ENCODE results near the gene OPN1SW. TPM values are rescaled to one million over a fixed set of nuclear protein-coding genes. Genes with fewer than 3 reads are reported as not detected.
A peak's percentile ranks its signal among the peaks of the same experiment; 100 is the strongest.

Gene OPN1SW
- total RNA-seq, 1 donor from 2014 or later: not detected

GRCh38 chr7:128737867-128738385 is 37.7 kb downstream of the OPN1SW start:
- Histone ChIP-seq H3K4me3 (ENCODE audit: low read length in 3 of 3) (no peak overlapping the region), H3K4me1 (ENCODE audit: control insufficient read depth in 3 of 3, insufficient read depth in 3 of 3, low read length in 3 of 3) (peaks cover 20 to 35% (median 29%) of the 10 kb centered on the region in 3 donors), H3K36me3 (ENCODE audit: control insufficient read depth in 3 of 3, insufficient read depth in 3 of 3, low read length in 3 of 3) (no peaks in the 10 kb centered on the region), H3K27ac (ENCODE audit: low read depth, low read length) (peak overlapping the region; percentile 92), H3K27me3 (ENCODE audit: control insufficient read depth in 3 of 3, insufficient read depth in 3 of 3, low read length in 3 of 3) (no peaks in the 10 kb centered on the region), H3K9ac (ENCODE audit: low read depth in 1 of 3, low read length in 3 of 3) (peak overlapping the region in 2 of 3 donors; percentile 24 to 85), H3K9me3 (ENCODE audit: control insufficient read depth in 3 of 3, low read length in 3 of 3) (no peaks in the 10 kb centered on the region)

DNA sequence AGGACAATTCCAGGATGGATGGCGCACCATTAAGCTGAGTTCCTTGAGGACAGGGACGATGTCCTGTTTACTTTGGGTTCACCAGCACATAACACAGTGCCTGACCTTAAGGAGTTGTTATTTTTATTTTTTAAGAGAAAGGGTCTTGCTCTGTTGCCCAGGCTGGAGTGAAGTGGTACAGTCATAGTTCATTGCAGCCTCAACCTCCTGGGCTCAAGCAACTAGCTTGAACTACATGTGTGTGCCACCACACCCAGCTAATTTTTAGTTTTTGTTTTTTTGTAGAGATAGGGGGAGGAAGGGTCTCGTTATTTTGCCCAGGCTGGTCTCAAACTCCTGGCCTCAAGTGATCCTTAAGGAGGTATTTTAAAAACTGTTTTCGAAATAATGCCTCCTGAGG is 38.2 kb downstream of the OPN1SW start:
- H3K36me3 ChIP-seq (ENCODE audit: control insufficient read depth in 3 of 3, insufficient read depth in 3 of 3, low read length in 3 of 3): no peaks in the 10 kb centered on the region
- H3K27me3 ChIP-seq (ENCODE audit: control insufficient read depth in 3 of 3, insufficient read depth in 3 of 3, low read length in 3 of 3): no peaks in the 10 kb centered on the region
- H3K4me3 ChIP-seq (ENCODE audit: low read length in 3 of 3): no peak overlapping the region
- no peak overlapping the region for H3K9ac ChIP-seq (ENCODE audit: low read depth in 1 of 3, low read length in 3 of 3)
- H3K9me3 ChIP-seq (ENCODE audit: control insufficient read depth in 3 of 3, low read length in 3 of 3): no peaks in the 10 kb centered on the region
- peaks cover 20 to 35% (median 29%) of the 10 kb centered on the region in 3 donors for H3K4me1 ChIP-seq (ENCODE audit: control insufficient read depth in 3 of 3, insufficient read depth in 3 of 3, low read length in 3 of 3)
- H3K27ac ChIP-seq (ENCODE audit: low read depth, low read length): no peak overlapping the region

- H3K27me3 ChIP-seq (ENCODE audit: control insufficient read depth in 3 of 3, insufficient read depth in 3 of 3, low read length in 3 of 3): no peaks in the 10 kb centered on the region
- H3K36me3 ChIP-seq (ENCODE audit: control insufficient read depth in 3 of 3, insufficient read depth in 3 of 3, low read length in 3 of 3): no peaks in the 10 kb centered on the region
- H3K9me3 ChIP-seq (ENCODE audit: control insufficient read depth in 3 of 3, low read length in 3 of 3): no peaks in the 10 kb centered on the region
- H3K9ac ChIP-seq (ENCODE audit: low read depth in 1 of 3, low read length in 3 of 3): no peak overlapping the region
- H3K4me3 ChIP-seq (ENCODE audit: low read length in 3 of 3): no peak overlapping the region
- H3K4me1 ChIP-seq (ENCODE audit: control insufficient read depth in 3 of 3, insufficient read depth in 3 of 3, low read length in 3 of 3): peaks cover 10 to 23% (median 14%) of the 10 kb centered on the region in 3 donors
- H3K27ac ChIP-seq (ENCODE audit: low read depth, low read length): no peak overlapping the region
Measured at GRCh38 chr7:128735436-128735835, 40.2 kb downstream of the OPN1SW start.

- Histone ChIP-seq H3K36me3 (ENCODE audit: control insufficient read depth in 3 of 3, insufficient read depth in 3 of 3, low read length in 3 of 3) (no peaks in the 10 kb centered on the region), H3K27me3 (ENCODE audit: control insufficient read depth in 3 of 3, insufficient read depth in 3 of 3, low read length in 3 of 3) (no peaks in the 10 kb centered on the region), H3K4me3 (ENCODE audit: low read length in 3 of 3) (no peak overlapping the region), H3K9ac (ENCODE audit: low read depth in 1 of 3, low read length in 3 of 3) (no peak overlapping the region), H3K4me1 (ENCODE audit: control insufficient read depth in 3 of 3, insufficient read depth in 3 of 3, low read length in 3 of 3) (peaks cover 5 to 18% (median 9%) of the 10 kb centered on the region in 3 donors), H3K27ac (ENCODE audit: low read depth, low read length) (no peak overlapping the region), H3K9me3 (ENCODE audit: control insufficient read depth in 3 of 3, low read length in 3 of 3) (no peaks in the 10 kb centered on the region)
Measured at GRCh38 chr7:128734890-128735289, 40.7 kb downstream of the OPN1SW start.

- Histone ChIP-seq H3K4me1 (ENCODE audit: control insufficient read depth in 3 of 3, insufficient read depth in 3 of 3, low read length in 3 of 3) (peaks cover under 1 to 5% (median under 1%) of the 10 kb centered on the region in 3 donors), H3K9me3 (ENCODE audit: control insufficient read depth in 3 of 3, low read length in 3 of 3) (no peaks in the 10 kb centered on the region), H3K9ac (ENCODE audit: low read depth in 1 of 3, low read length in 3 of 3) (no peak overlapping the region), H3K4me3 (ENCODE audit: low read length in 3 of 3) (no peak overlapping the region), H3K27me3 (ENCODE audit: control insufficient read depth in 3 of 3, insufficient read depth in 3 of 3, low read length in 3 of 3) (no peaks in the 10 kb centered on the region), H3K27ac (ENCODE audit: low read depth, low read length) (no peak overlapping the region), H3K36me3 (ENCODE audit: control insufficient read depth in 3 of 3, insufficient read depth in 3 of 3, low read length in 3 of 3) (no peaks in the 10 kb centered on the region)
Measured at GRCh38 chr7:128733278-128733645, 42.3 kb downstream of the OPN1SW start.

GRCh38 chr7:128732521-128733277 is 42.9 kb downstream of the OPN1SW start:
- no peaks in the 10 kb centered on the region for H3K27me3 ChIP-seq (ENCODE audit: control insufficient read depth in 3 of 3, insufficient read depth in 3 of 3, low read length in 3 of 3)
- H3K9ac ChIP-seq (ENCODE audit: low read depth in 1 of 3, low read length in 3 of 3): no peak overlapping the region

DNA sequence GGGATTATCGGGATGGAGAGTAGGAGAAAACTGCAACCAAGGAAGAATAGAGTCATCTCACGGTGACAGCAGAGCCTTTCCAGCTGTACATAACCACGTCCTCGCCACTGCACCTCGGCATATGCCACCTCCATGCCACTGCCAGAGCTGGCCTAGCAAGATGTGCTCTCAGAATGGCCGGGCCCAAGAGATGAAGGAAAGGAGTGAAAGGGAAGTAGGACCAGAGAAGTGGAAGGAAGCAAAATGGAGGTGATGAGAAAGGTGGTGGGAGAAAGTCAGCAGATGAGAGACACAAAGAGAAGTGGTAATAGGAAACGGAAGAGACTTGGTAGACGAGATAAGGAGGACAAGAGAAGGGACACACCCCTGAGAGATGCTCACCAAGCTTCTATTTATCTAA is 44.4 kb downstream of the OPN1SW start:
- Histone ChIP-seq H3K27me3 (ENCODE audit: control insufficient read depth in 3 of 3, insufficient read depth in 3 of 3, low read length in 3 of 3) (no peaks in the 10 kb centered on the region), H3K9me3 (ENCODE audit: control insufficient read depth in 3 of 3, low read length in 3 of 3) (no peaks in the 10 kb centered on the region), H3K4me3 (ENCODE audit: low read length in 3 of 3) (no peak overlapping the region), H3K27ac (ENCODE audit: low read depth, low read length) (no peak overlapping the region), H3K36me3 (ENCODE audit: control insufficient read depth in 3 of 3, insufficient read depth in 3 of 3, low read length in 3 of 3) (no peaks in the 10 kb centered on the region), H3K4me1 (ENCODE audit: control insufficient read depth in 3 of 3, insufficient read depth in 3 of 3, low read length in 3 of 3) (no peaks in the 10 kb centered on the region), H3K9ac (ENCODE audit: low read depth in 1 of 3, low read length in 3 of 3) (no peak overlapping the region)

More at GRCh38 chr7:128732521-128733277, 42.9 kb downstream of the OPN1SW start:
- H3K4me1 ChIP-seq (ENCODE audit: control insufficient read depth in 3 of 3, insufficient read depth in 3 of 3, low read length in 3 of 3): no peaks in the 10 kb centered on the region
- H3K9me3 ChIP-seq (ENCODE audit: control insufficient read depth in 3 of 3, low read length in 3 of 3): no peaks in the 10 kb centered on the region
- no peaks in the 10 kb centered on the region for H3K36me3 ChIP-seq (ENCODE audit: control insufficient read depth in 3 of 3, insufficient read depth in 3 of 3, low read length in 3 of 3)
- no peak overlapping the region for H3K27ac ChIP-seq (ENCODE audit: low read depth, low read length)
- H3K4me3 ChIP-seq (ENCODE audit: low read length in 3 of 3): no peak overlapping the region

- no peaks in the 10 kb centered on the region for H3K36me3 ChIP-seq (ENCODE audit: control insufficient read depth in 3 of 3, insufficient read depth in 3 of 3, low read length in 3 of 3)
- H3K27me3 ChIP-seq (ENCODE audit: control insufficient read depth in 3 of 3, insufficient read depth in 3 of 3, low read length in 3 of 3): no peaks in the 10 kb centered on the region
- no peaks in the 10 kb centered on the region for H3K4me1 ChIP-seq (ENCODE audit: control insufficient read depth in 3 of 3, insufficient read depth in 3 of 3, low read length in 3 of 3)
- no peak overlapping the region for H3K27ac ChIP-seq (ENCODE audit: low read depth, low read length)
- H3K4me3 ChIP-seq (ENCODE audit: low read length in 3 of 3): no peak overlapping the region
- H3K9me3 ChIP-seq (ENCODE audit: control insufficient read depth in 3 of 3, low read length in 3 of 3): no peaks in the 10 kb centered on the region
- no peak overlapping the region for H3K9ac ChIP-seq (ENCODE audit: low read depth in 1 of 3, low read length in 3 of 3)
Measured at GRCh38 chr7:128729494-128729893, 46.1 kb downstream of the OPN1SW start.

DNA sequence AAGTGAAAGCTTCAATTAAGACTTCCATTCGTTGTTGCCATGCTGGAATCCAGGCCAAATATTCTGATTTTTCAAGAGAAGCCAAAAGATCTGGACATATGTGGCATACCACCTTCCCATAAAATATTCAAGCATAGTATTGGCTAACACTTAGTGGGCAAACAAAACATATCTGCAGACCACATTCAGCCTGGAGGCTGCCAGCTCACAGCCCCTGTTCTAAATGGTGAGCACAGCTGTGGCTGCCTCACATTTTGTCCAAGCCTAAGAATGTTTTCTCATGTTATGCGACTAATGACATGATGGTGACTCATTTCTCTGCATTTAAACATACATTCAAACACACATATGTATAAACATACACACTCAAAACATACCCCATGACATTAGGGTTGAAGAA is 47.0 kb downstream of the OPN1SW start:
- Histone ChIP-seq H3K36me3 (ENCODE audit: control insufficient read depth in 3 of 3, insufficient read depth in 3 of 3, low read length in 3 of 3) (no peaks in the 10 kb centered on the region), H3K9ac (ENCODE audit: low read depth in 1 of 3, low read length in 3 of 3) (no peak overlapping the region), H3K4me3 (ENCODE audit: low read length in 3 of 3) (no peak overlapping the region), H3K4me1 (ENCODE audit: control insufficient read depth in 3 of 3, insufficient read depth in 3 of 3, low read length in 3 of 3) (no peaks in the 10 kb centered on the region), H3K27me3 (ENCODE audit: control insufficient read depth in 3 of 3, insufficient read depth in 3 of 3, low read length in 3 of 3) (no peaks in the 10 kb centered on the region), H3K9me3 (ENCODE audit: control insufficient read depth in 3 of 3, low read length in 3 of 3) (no peaks in the 10 kb centered on the region), H3K27ac (ENCODE audit: low read depth, low read length) (no peak overlapping the region)

DNA sequence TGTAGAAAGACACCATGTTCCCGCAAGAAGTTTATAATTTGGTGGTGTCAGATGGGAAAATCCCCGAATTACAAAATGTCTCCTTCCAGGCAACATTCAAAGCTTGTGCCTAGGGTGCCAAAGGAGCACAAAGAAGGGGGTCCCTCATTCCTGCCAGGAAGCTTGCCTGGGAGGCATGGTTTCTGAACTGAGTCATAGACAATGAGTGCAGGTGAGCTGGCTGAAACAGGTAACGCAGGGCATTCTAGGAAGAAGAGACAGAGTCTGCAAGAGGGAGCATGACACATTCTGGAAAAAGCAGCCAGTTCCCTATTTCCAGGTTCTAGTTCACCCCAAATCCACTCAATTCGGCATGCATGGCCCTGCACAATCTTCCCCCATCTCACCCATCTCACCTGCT is 48.4 kb downstream of the OPN1SW start:
- Histone ChIP-seq H3K27me3 (ENCODE audit: control insufficient read depth in 3 of 3, insufficient read depth in 3 of 3, low read length in 3 of 3) (no peaks in the 10 kb centered on the region), H3K4me3 (ENCODE audit: low read length in 3 of 3) (no peak overlapping the region), H3K36me3 (ENCODE audit: control insufficient read depth in 3 of 3, insufficient read depth in 3 of 3, low read length in 3 of 3) (no peaks in the 10 kb centered on the region), H3K9me3 (ENCODE audit: control insufficient read depth in 3 of 3, low read length in 3 of 3) (no peaks in the 10 kb centered on the region), H3K9ac (ENCODE audit: low read depth in 1 of 3, low read length in 3 of 3) (no peak overlapping the region), H3K4me1 (ENCODE audit: control insufficient read depth in 3 of 3, insufficient read depth in 3 of 3, low read length in 3 of 3) (no peaks in the 10 kb centered on the region), H3K27ac (ENCODE audit: low read depth, low read length) (no peak overlapping the region)

Data from skeletal muscle tissue (tissue), 4 donors.